GM18861 (cell line): ENCODE results near the gene PAX4.
A peak's percentile ranks its signal among the peaks of the same experiment; 100 is the strongest.

Experiments
- ATAC-seq: cut with Tn5 transposase; IDR thresholded peaks from one replicate; pipeline ENCODE4 v1.9.1; 2021; ENCODE audit not compliant: unreplicated experiment

Gene PAX4

DNA sequence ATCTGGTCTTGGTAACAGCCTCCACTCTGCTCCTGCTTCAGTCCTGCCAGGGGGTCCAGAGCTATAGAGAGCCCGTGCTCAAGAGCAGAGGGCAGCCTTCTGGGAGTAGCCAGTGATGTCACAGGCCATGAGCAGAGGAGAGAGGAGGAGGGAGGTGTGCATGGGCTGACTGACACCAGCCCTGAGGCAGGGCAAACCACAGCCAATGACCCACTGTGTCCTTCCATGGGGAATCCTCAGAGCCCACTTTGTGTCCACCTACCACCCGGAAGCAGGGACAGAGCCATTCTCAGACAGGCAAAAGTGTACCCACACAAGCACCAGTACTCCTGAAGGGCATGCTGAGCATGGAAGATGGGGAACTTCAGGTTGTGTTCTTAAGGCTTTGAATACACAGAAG lies at the start of gene PAX4:
Gene PAX4 (minus strand): TSS at position 101 of the 400 bp plus-strand sequence. CDS start 2,214 bp downstream, outside the sequence.
- no peak for ATAC-seq

GRCh38 chr7:127667017-127667670 lies 49.2 kb upstream of the PAX4 start:
- no peak for ATAC-seq

DNA sequence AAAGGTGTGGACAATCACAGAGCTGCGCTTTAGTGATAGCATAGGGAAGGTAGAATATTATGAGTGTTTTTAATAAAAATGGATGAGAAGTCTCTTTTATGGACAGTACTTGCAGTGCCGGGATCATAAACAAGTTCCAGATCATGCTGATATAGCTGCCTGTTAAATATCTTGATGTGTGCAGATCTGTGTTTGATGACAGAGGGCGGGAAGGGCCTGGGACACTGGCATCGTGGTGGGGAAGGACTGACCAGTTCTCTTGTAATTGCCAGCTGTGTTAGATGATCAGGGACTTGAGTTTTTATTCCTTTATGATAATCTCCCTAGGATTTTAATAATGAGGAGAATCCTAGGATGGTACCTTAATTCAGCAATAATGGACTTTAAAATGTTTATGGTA lies 48.7 kb upstream of the PAX4 start:
- no peak for ATAC-seq

DNA sequence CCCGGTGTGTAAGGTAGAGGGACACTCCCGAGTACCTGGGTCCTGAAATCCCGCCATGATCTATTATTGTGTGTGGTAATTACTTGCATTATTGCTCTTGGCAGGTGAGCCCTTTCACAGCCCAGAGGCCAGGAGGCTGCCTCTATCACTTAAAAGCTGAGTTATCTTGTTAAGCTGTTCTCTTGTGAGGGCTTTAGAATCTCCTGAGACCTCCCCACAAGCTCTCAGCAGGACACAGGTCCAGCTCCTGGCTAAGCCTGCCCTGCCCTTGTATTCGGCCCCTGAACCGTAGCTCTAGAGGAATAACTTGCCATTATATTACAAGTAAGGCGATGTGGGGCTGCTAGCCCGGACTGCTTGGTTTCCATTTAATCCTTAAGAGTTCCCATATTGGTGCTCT lies 48.0 kb upstream of the PAX4 start:
- ATAC-seq: no peak

DNA sequence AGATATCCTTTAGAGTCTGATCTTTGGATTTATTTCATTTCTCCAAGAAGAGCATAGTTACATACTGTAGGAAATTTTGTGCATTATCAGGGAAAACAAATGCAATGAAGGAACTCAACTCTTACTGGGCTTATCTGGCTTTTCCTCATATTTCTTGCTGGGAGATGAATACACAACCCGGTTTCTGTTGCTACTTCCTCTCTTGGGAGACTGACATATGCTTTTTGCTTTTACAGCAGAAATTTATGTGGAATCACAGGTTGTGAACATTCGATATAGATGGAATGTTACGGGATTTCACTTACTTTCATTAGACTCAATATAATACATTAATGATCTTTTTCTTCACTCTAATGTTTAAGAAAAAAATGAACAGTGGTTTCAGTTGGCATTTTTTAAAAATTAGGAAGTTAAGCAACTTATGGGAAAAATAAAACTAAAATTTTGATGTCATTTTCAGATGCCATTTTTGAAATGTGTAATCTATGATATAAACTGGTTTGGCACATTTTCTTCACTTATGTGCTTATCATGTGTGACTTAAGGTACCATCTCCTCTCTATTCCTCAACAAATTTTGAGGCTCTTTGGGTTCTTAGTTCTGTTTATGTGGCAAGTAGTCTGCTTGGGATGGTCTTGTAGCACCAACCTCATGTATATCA lies 41.2 kb upstream of the PAX4 start:
- ATAC-seq: no peak

DNA sequence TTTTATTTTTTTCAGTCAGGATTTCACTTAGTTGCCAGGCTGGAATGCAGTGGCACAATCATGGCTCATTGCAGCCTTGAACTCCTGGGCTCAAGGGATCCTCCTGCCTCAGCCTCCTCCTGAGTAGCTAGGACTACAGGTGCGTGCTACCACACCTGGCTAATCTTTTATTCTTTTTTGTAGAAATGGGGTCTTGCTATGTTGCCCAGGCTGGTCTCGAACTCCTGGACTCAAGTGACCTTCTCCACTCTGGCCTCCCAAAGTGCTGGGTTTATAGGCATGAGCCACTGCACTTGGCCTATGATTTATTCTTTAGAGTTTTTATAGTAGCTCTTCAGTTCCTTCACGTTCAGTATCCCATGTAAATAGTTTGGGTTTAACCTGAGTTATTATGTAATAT lies 39.6 kb upstream of the PAX4 start:
- no peak for ATAC-seq

DNA sequence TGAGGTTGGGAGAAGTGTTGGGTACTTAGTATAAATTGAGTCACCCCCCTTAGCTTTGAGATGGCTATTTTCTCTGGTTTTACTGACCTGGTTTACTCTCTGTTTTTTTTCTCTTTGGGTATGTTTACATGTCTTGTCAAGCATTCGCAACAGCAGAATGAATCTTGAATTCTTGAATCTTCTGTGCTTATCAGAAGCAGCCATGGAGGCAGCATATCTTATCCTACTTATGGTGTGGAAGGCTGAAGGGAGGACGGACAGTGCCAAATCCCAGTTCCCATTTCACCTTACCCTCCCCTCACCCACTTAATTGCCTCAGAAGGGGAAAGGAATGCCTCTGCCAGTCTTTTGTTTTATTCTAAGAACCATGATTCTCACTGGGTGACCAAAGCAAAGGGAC lies 37.8 kb upstream of the PAX4 start:
- ATAC-seq: no peak

- ATAC-seq: no peak
Observed at GRCh38 chr7:127654404-127655394, 36.8 kb upstream of the PAX4 start.

GRCh38 chr7:127653396-127653795 lies 35.5 kb upstream of the PAX4 start:
- ATAC-seq: no peak

DNA sequence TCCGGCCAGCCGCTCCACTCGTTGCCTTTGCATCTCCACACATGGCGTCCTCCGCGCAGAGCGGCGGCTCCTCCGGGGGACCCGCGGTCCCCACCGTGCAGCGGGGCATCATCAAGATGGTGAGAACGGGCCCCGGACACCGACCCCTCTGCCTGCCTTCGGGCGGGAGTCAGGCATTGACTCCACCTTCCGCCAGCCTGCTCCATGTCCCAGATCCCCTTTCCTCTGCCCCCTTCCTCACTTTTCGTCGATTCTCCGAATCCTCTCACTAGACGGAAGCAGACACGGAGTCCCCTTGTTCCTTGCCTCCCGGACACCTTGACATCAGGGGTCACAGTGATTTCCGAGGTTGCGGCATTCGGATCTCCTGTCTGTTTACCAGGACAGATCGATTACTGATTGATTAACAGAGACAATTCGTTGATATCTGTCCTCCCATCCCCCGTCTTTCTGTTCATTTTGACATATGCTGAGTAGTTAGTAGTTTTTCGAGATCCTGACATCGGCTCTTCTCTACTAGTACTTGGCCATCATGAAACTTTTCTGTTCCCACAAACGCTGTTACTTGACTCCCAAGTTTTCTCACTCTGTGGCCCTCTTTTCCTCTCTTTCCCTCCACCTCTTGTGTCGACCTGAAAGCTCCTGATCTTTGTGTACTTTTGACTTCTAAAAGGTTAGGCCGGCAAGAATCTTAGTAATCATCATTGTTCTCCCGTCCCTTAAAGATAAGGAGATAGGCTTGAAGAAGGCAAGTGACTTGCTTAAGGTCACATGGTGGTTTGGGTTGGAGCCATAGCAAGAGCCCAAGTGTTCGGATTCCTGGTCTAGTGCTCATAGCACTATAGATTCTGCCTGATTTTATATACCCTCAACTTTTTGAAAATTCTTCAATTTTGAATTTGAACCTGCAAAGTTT lies 34.6 kb upstream of the PAX4 start:
- ATAC-seq: no peak

GRCh38 chr7:127651556-127652332 lies 33.8 kb upstream of the PAX4 start, which contains the start of gene SND1:
TSS of gene SND1 (plus strand) at chr7:127652194. CDS start at chr7:127652374, 180 bp downstream.
- peak; percentile 94 for ATAC-seq

DNA sequence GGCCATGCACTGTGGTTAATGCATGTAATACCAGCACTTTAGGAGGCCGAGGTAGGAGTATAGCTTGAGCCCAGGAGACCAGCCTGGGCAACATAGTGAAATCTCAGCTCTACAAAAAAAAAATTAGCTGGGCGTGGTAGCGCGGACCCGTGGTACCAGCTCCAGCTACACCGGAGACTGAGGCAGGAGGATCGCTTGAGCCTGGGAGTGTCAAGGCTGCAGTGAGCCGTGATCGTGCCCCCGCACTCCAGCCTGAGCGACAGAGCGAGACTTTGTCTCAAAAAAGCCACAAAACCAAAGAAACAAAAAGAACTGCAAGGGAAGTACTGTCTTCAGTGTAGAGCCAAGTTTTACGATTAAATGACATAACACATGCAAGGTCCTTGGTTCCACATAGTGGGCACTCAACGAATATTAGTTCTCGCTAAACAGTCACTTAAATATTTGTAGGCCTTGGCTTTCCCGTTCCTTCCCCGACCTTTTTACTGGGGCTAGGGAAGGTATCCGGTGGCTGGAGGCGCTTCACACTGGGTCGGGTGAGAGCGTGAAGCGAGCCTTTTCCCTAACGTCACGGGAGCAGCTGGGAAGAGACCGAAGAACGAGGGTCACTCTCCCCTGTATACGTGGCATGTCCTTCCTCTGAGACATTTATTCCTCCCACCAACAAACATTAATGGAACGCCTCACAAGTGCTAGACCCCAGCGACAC lies 33.1 kb upstream of the PAX4 start:
- no peak for ATAC-seq

DNA sequence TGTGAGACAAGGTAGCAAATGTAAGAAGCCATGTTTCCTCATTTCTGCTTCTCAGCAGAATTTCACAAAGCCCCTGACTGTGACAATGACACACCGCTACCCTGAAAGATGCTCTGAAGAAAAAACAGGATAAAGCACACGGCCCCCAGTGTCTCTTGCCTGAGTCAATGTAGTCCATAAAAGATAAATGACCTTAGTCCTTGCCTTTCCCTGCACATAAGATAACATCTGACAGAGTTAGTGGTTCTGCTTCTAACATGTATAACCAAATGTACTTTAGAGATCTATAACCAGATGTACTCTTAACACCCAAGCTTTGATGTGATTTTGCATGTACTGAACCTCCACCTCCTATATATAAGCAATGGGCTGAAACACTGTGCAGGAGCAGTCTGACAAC lies 31.0 kb upstream of the PAX4 start:
- ATAC-seq: no peak

DNA sequence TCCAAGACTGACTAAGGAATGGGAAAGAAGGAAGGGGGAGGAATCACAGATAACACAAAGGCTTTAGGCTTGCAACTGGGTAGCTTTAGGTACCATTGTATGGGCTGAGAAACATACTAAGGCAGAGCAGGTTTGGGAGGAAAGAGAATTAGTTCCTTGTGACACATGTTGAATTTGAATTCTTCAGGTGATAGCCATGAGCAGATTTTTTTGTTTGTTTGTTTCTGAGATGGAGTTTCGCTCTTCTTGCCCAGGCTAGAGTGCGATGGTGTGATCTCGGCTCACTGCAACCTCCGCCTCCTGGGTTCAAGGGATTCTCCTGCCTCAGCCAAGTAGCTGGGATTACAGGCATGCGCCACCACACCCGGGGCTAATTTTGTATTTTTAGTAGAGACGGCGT lies 29.7 kb upstream of the PAX4 start:
- no peak for ATAC-seq

GRCh38 chr7:127644484-127644883 lies 26.5 kb upstream of the PAX4 start:
- no peak for ATAC-seq

- no peak for ATAC-seq
Observed at GRCh38 chr7:127638197-127638596, 20.3 kb upstream of the PAX4 start.

DNA sequence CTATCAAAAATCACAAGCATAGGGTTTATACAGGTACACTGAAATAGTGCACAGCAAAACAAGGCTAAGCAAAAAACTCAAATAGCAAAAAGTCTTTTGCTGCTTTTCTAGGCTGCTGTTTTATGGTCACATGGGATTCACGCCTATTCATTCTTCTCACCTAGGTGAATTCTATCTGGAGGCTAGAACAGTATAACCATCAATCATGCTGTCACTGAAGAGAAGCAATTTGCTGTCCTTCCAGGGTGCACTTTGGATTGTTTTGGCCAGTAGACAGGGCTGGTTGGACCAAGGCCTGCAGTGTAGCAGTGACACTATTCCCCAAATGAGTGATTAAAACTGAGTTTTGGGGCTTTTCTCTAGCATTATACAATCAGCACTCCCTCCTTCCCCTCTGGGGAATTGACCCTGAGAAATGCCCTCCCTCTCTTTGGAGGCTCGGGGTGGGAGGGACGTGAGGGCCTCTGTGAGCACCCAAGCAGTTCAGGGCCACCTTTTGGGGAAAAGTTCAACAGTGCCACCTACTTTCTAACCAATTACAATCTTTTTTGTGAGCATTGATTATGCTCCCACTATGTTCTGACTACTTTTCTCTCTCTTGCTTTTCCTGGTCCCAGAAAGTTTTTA lies 17.8 kb upstream of the PAX4 start:
- peak; percentile 59 for ATAC-seq

- no peak for ATAC-seq
Observed at GRCh38 chr7:127632276-127632910, 14.5 kb upstream of the PAX4 start.
